Natural killer cell (primary cell): ENCODE results near the gene FOXC2. TPM values are rescaled to one million over a fixed set of nuclear protein-coding genes. Genes with fewer than 3 reads are reported as not detected.

ENCODE experiments used
- ATAC-seq, 3 donors: fragments of 150-1000 bp in 2 of 3; fragments of 200-7000 bp in 1 of 3; cut with Tn5 transposase; 1 replicate in 1 of 3; 2 replicates in 2 of 3; pipeline ENCODE4 v1.10.0; 2021; ENCODE audit warnings: mild to moderate bottlenecking in 2 of 3, moderate library complexity in 2 of 3
- DNase-seq, 2 donors: peaks; one replicate each; pipeline versions ENCODE4 v3.0.0 to v3.0.0-alpha.2; 2013 to 2021; ENCODE audit warnings: mixed read lengths in 1 of 2
- H3K27ac ChIP-seq: one replicate; pipeline ENCODE4 v1.5.1; 2013; ENCODE audit warnings: mild to moderate bottlenecking, low read length
- H3K27me3 ChIP-seq: one replicate; pipeline ENCODE4 v1.6.1; 2013; ENCODE audit warnings: low read length; ENCODE audit not compliant: control insufficient read depth, insufficient read depth
- H3K36me3 ChIP-seq: one replicate; pipeline ENCODE4 v1.6.1; 2013; ENCODE audit warnings: low read length; ENCODE audit not compliant: control insufficient read depth, insufficient read depth
- H3K4me1 ChIP-seq: one replicate; pipeline ENCODE4 v1.6.1; 2013; ENCODE audit warnings: low read length; ENCODE audit not compliant: control insufficient read depth, insufficient read depth
- H3K4me3 ChIP-seq: one replicate; pipeline ENCODE4 v1.5.1; 2013; ENCODE audit warnings: low read length
- H3K9me3 ChIP-seq: one replicate; pipeline ENCODE4 v1.6.1; 2013; ENCODE audit warnings: low read length; ENCODE audit not compliant: control insufficient read depth, insufficient read depth
- H3K27ac Mint-ChIP-seq, 2 donors: one replicate each; pipeline ENCODE4 v1.8.0; 2022; ENCODE audit warnings: mild to moderate bottlenecking in 2 of 2, mixed read lengths in 2 of 2, moderate library complexity in 1 of 2
- H3K27me3 Mint-ChIP-seq, 2 donors: one replicate each; pipeline ENCODE4 v1.8.0; 2022; ENCODE audit warnings: low read depth in 2 of 2, mixed read lengths in 2 of 2
- H3K36me3 Mint-ChIP-seq: one replicate; pipeline ENCODE4 v1.8.0; 2022; ENCODE audit warnings: mixed read lengths
- H3K4me1 Mint-ChIP-seq, 2 donors: one replicate each; pipeline ENCODE4 v1.8.0; 2022; ENCODE audit warnings: mixed read lengths in 2 of 2
- H3K4me3 Mint-ChIP-seq: one replicate; pipeline ENCODE4 v1.8.0; 2022; ENCODE audit warnings: mild to moderate bottlenecking, moderate library complexity, mixed read lengths
- H3K9me3 Mint-ChIP-seq, 2 donors: one replicate each; pipeline ENCODE4 v1.8.0; 2022; ENCODE audit warnings: mixed read lengths in 2 of 2
- WGBS: methylation state at CpG from one replicate; pipeline ENCODE4 v1.1.7; 2013; ENCODE audit warnings: missing lambda C conversion rate; ENCODE audit not compliant: insufficient coverage; 5-methylcytosine and 5-hydroxymethylcytosine counted together
- intact Hi-C: fragments of 100-400 bp; cut with micrococcal nuclease; formaldehyde crosslinking; loops from one replicate; pipeline ENCODE4 v1.14.2; 2022
- total RNA-seq, 4 donors: library from RNA; stranded (reverse); fragments of 120-200 nt in 1 of 4; gene quantifications; one replicate each; pipeline versions ENCODE4 v1.2.3 to v1.2.4, GENCODE V29; 2013 to 2022
- TF ChIP-seq, protein P1 (sequence below): fragments of 200-600 bp; IDR thresholded peaks from one replicate; pipeline ENCODE4 v1.8.0; 2022; ENCODE audit warnings: antibody characterized with exemption

FOXC2 gene
- total RNA-seq, 3 donors from 2014 or later (not counting 1 experiment from before 2014, with no cell fraction given), result 0.14 TPM; not detected in 2

DNA sequence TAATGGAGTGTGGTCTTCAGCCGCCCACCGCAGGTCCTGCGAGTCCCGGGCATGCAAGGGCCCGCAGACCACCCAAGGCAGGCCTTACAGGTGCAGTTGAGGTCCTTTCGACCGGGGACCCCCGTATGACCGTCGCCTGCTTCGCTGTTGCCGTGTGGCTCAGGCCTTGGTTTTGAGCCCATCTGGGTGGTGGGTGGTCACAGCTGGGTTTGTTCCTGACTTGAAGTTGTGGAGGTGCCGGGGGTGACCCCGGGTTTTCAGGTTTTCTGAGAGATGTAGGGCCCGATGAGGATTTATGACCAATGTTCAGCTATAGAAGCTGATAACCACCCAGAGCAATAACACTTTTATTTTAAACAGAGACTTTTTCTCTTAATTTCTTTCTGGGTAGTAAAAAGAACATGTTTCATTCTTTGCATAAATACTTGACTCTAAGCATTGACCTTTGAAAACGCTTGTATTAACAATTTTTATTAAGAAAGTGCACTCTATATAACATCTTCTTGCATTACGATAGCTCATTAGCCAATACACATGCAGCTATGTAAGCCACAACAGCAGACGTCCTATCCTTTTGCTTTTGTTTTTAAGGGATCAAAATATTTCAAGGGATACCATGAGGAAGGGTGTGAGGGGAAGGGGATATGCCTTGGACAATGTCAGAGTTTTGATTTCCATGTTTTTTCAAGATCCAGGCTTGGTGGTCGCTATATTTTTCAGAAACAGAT lies 13.6 kb downstream of the FOXC2 start:
- Mint-ChIP-seq H3K36me3 (no peaks in the 10 kb centered on the region), H3K4me1 (peaks cover 5 to 10% of the 10 kb centered on the region in 2 donors), H3K4me3 (no peak overlapping the region), H3K9me3 (no peaks in the 10 kb centered on the region), H3K27me3 (peaks cover 55 to 57% of the 10 kb centered on the region in 2 donors), H3K27ac (no peak overlapping the region)
- Histone ChIP-seq H3K27me3 (peaks cover 26% of the 10 kb centered on the region), H3K4me3 (no peak overlapping the region), H3K9me3 (no peaks in the 10 kb centered on the region), H3K4me1 (peaks cover 12% of the 10 kb centered on the region), H3K36me3 (no peaks in the 10 kb centered on the region), H3K27ac (no peak overlapping the region)
- DNase-seq (no peak), ATAC-seq (no peak)
- intact Hi-C loops, result no loop called here
- WGBS, result 74% methylated on average over 17 of the region's 19 CpGs
- TF ChIP-seq, protein P1, sequence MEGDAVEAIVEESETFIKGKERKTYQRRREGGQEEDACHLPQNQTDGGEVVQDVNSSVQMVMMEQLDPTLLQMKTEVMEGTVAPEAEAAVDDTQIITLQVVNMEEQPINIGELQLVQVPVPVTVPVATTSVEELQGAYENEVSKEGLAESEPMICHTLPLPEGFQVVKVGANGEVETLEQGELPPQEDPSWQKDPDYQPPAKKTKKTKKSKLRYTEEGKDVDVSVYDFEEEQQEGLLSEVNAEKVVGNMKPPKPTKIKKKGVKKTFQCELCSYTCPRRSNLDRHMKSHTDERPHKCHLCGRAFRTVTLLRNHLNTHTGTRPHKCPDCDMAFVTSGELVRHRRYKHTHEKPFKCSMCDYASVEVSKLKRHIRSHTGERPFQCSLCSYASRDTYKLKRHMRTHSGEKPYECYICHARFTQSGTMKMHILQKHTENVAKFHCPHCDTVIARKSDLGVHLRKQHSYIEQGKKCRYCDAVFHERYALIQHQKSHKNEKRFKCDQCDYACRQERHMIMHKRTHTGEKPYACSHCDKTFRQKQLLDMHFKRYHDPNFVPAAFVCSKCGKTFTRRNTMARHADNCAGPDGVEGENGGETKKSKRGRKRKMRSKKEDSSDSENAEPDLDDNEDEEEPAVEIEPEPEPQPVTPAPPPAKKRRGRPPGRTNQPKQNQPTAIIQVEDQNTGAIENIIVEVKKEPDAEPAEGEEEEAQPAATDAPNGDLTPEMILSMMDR, result no peak

DNA sequence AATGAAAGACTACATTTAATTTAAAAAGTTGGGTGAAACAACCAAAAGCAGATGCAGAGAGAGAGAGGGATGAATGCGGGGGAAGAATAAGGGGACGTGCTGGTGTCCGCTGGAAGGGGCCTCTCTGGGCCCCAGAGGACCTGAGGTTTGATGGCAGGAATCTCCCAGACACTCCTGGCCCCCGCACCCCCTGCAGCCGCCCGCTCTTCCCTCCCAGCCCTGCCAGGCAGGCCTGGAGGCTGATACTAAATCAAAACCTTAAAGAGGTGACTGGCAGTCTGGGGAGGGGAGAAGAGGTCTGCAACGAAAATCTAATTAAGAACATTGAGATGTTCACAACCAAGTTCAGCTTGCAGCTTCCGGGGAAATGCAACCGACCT lies 14.2 kb downstream of the FOXC2 start:
- no peaks in the 10 kb centered on the region for H3K9me3 ChIP-seq
- Mint-ChIP-seq H3K9me3 (no peaks in the 10 kb centered on the region), H3K27me3 (peaks cover 50 to 55% of the 10 kb centered on the region in 2 donors), H3K27ac (no peak overlapping the region), H3K36me3 (no peaks in the 10 kb centered on the region), H3K4me3 (no peak overlapping the region), H3K4me1 (peaks cover 5 to 10% of the 10 kb centered on the region in 2 donors)
- WGBS, result 90% methylated on average over 9 of the region's 9 CpGs
- no peaks in the 10 kb centered on the region for H3K36me3 ChIP-seq
- no peak for DNase-seq
- peaks cover 9% of the 10 kb centered on the region for H3K4me1 ChIP-seq
- H3K27ac ChIP-seq, result no peak overlapping the region
- TF ChIP-seq, protein P1, result no peak
- intact Hi-C loops, result no loop called here
- no peak for ATAC-seq
- H3K27me3 ChIP-seq, result peaks cover 26% of the 10 kb centered on the region
- no peak overlapping the region for H3K4me3 ChIP-seq

GRCh38 chr16:86581458-86581857 lies 14.8 kb downstream of the FOXC2 start:
- peaks cover 21% of the 10 kb centered on the region for H3K27me3 ChIP-seq
- Mint-ChIP-seq H3K27ac (no peak overlapping the region), H3K27me3 (peaks cover 45 to 52% of the 10 kb centered on the region in 2 donors), H3K9me3 (no peaks in the 10 kb centered on the region), H3K36me3 (no peaks in the 10 kb centered on the region), H3K4me3 (no peak overlapping the region), H3K4me1 (peaks cover 5% of the 10 kb centered on the region in 2 donors)
- intact Hi-C loops, result no loop called here
- ATAC-seq (no peak), DNase-seq (no peak)
- no peak overlapping the region for H3K27ac ChIP-seq
- TF ChIP-seq, protein P1, result no peak
- no peaks in the 10 kb centered on the region for H3K36me3 ChIP-seq
- WGBS, result 82% methylated on average over 4 of the region's 4 CpGs
- H3K9me3 ChIP-seq, result no peaks in the 10 kb centered on the region
- H3K4me3 ChIP-seq, result no peak overlapping the region
- peaks cover 3% of the 10 kb centered on the region for H3K4me1 ChIP-seq
